CD4-positive, alpha-beta T cell treated with Interleukin-1 beta for 1 hour (primary cell): ENCODE measurements around the gene CAMK2B.

Source experiments
- DNase-seq, 2 donors: peaks; one replicate each; pipeline ENCODE4 v3.0.0-alpha.2; 2020 to 2022

CAMK2B gene

DNA sequence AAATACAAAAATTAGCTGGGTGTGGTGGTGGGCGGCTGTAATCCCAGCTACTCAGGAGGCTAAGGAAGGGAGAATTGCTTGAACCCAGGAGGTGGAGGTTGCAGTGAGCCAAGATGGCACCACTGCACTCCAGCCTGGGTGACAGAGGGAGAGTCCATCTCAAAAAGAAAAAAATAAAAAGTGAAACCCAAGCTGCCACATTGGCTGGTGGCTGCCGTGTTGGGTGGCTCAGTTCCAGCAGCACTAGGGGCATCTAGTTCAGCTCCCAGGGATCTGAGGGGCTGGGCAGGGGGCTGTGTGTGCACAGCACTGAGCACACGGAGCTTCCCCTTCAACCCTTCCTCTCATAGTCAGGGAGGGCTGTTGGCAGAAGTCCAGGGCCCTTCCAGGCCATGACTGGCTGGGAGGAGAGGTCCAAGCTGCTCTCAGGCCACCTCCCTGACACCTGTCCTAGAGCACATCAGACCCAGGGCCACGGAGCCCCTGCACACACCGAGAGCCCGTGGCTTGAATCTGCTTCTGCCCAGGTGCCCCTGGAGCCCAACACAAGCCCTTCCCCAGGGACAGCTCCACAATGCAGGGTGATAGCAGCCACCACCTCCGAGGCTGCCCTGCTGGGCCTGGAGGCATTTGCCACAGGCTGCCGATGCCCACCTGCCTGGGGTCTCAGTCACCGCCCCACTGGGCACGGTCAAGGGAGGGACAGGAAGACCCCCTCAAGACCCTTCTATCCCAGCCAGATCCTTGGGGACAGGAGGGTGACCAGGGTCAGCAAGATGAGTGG is 77.3 kb downstream of the CAMK2B start:
- DNase-seq = no peak

DNA sequence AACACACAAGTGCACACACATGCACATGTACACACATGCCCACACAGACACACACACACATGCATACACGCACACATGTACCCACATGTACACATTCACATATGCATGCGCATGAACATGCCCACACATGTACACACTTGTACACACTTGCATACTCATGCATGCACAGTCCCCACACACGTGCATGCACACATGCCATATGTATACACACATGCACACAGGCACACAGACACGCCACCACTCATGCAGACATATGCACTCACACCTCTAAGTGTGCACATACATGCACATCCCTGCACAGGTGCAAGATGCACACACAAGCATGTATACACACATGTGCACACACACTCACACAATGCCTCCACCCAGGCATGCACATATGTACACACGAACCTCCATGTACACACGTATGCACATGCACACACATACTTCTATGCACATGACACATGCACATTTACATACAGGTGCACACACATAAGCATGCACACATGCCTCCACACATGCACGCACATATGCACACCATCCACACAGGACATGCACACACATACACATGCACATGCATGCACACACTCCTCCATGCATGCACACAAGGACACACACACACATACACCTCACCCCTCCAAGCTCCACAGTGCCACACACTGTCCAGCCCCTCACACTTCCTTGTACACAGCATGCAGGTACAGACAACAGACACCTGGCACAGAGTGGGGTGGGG is 78.8 kb downstream of the CAMK2B start:
- no peak for DNase-seq

DNA sequence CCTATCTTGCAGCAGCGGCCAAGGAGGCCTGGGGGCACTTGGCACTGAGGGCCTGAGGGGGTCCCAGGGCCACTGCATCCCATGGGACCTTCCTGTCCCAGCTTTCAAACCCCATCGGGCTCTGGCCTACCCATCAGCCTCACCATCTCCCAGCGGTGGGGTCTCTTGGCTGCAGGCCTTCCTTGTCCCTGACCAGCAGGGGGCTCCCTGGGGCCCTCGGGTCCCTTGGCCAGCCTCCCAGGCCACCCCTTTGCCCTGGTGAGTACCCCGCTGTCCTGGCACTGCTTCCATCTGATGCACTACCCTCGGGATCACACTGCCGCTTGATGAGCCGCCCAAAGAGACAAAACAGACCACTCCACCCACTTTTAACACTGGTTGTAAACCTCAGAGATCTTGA is 81.1 kb downstream of the CAMK2B start:
- DNase-seq = peak in 1 of 2 donors; percentile 15

DNA sequence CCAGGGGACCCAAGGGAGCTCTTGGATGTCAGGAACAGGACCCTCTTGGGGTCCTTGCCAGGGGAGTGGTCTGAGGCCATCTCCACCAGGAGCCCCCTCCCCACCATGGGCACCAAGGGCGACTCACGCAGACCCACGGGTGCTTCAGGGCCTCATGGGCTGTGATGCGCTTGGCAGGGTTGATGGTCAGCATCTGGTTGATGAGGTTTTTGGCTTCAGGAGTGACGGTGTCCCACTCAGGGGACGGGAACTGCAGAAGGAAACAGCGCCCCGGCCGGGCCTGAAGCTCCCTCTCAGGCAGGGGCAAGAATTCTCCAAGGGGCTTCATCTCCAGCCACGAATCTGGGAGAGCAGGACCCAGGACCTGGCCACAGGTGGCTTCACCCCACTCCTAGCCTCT is 83.3 kb downstream of the CAMK2B start:
- DNase-seq = no peak

DNA sequence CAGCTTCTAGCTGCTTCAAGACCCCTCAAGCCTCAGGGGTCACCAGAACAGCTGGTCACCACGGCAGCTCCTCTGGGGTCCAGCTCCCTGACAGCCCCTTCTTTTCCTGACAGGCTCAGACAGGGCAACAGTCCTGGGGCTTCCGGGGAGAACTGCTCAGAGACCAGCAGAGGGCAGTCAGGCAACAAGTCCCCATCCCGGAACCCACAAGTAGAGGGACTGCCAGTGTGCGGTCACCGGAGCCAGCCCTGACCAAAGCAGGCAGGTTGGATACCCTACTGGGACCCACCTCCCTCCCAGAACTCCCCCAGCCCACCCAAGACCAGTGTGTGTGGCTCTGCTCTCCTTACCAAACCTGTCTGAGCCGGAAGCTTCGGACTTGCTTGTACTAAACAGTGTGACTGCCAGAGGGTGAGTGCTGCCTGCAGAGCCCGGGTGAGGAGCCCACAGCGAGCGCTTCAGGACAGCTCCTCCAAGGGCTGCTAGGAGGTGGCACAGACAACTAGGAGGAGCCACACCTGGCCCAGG is 84.3 kb downstream of the CAMK2B start:
- peak; percentile 62 for DNase-seq

DNA sequence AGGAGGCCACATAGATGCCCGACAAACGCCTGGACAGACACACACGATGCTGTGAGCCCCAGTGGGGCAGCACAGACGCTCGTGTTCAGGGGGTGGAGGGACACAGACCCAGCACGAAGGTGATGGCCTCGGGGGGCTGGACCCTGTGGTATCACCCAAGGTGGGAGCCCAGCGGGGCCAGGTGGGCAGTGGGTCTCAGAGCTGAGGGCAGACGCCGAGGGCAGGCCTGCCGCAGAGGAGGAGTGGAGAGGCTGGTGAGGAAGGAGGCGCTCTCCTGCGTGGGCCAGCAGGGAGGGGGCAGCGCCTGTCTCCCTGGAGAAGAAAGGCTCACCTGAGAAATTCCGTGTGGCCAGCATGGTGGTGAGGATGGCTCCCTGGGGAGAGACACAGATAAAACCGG is 85.0 kb downstream of the CAMK2B start:
- DNase-seq = no peak

DNA sequence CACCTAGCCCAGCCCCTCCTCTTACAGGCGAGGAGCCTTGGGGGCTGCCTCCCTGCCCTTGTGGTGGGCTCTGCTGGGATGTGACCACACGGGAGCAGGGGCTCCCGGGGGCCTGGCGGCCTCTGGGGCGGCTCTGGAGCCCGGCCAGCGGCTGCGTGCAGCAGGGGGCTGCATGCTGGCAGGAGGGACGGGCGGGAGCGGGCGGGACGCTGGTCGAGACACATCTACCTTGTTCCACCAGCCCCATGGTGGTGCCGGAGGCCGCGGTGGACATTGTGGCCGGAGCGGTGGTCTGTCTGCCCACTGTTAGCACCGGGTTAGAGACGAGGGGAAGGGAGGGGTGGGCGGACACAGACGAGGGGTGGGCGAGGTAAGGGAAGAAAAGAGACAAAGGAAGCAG is 86.0 kb downstream of the CAMK2B start:
- DNase-seq = no peak

DNA sequence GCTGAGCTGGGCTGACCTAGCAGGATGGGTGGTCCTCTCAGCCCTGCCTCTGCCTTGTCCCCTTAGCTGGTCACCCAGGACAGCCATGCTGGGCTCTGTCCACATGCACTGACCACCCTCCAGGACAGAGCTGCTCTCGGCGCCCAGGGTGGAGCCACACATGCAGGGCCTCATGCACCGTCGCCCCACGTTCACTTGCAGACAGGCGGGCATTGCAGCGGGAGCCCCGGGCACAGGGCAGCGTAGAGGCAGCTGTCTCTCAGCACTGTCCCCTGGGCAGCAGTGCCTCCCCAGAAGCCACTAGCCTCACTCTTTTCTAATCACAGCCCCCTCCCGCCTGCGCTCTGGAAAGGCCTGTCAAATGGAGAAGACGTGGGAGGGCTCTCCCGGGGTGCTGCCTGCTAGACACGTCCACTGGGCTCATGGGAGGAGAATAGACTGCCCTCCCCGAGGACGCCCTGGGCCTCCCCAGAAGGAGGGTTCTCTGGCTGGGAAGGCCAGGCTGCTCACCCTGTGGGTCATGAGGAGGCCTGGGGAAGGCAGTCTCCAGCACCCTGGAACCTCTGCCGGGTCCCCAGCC is 87.2 kb downstream of the CAMK2B start:
- DNase-seq = no peak

DNA sequence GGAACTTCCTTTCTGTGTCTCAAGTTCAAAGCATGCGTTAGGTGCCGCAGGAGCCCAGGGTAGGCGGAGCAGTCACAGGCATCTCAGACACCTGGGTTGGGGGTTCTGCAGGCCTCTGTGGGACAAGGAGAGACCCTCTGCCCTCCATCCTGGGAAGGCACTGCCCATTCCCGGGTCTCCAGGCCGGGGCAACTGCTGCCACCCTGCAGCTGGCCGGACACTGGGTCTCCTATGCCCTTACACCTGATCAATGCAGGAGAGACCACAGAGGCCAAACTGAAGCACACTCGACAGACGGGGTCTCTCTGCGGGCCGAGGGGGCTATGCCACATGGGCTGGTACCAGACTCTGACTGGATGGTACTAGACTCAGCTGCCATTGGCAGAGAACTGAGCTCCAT is 87.7 kb downstream of the CAMK2B start:
- no peak for DNase-seq

DNA sequence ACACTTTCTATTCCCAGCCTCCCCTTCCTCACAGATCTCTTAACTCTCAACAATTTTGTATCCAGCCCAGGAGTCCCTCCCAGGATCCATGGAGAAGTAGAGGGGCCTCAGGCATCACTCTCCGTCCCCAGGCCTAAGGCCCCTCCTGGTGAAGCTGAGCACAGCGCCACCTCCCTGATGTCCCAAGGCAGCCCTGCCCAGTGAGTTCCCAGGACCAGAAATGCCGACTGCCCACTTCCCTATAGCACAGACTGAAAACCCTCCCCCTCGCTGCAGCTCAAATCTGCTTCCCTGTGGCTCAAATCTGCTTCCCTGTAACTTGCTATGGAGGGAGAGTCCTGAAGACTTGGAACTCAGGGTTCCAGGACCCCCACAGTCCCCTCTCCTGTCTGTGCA is 89.1 kb downstream of the CAMK2B start:
- DNase-seq = no peak

DNA sequence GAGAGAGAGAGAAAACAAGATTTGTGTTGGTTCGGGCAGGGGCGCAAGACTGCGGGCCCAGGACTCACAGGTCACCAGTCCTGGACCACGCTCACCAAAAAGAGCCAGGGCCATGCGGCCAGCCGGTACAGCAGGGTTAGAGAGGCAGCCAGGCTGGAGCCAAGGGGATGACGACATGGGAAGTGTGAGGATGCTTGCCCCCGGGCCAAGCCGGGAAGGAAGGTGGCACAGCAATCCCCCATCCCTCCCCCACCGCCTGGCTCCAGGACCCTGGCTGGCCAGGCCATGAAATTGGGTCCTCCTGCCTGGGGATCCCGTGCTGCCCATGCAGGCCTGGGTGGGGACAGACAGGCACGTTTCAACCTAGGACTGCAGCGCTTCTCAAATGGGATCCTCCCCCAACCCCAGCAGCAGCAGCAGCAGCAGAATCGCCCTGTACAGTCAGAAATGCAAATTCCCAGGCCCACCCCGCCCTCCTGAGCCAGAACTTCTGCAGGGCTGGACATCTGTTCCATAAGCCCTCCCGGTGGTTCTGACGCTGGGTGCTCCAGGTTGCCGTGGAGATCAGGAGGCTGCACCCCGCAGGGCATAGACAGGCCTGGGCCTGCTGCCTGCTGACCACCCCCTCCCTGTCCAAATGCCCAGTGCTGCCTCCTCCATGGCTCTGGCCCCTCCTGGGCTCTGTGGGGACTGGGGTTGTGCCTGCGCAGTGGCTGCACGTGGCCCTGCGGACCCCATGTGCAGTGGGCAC is 89.6 kb downstream of the CAMK2B start:
- no peak for DNase-seq

DNA sequence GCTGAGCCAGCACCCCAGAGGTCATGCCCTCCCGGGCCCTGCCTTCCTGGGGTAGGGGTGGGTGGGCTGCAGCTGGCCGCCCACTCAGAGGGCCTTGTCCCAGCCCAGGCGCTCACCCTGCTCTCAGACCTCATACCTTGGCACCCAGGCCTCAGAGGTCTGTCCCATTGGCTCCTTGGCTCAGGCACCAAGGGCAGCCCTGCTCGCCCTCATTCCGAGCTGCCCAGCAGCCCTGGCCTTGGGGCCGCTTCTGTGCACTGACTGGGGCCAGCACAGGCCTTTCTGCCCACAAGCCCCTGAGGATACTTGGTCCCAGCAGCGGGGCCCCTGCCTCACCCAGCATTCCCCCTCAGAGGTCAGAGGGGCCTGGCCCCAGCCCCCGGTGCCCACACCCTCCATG is 90.3 kb downstream of the CAMK2B start:
- DNase-seq = no peak

DNA sequence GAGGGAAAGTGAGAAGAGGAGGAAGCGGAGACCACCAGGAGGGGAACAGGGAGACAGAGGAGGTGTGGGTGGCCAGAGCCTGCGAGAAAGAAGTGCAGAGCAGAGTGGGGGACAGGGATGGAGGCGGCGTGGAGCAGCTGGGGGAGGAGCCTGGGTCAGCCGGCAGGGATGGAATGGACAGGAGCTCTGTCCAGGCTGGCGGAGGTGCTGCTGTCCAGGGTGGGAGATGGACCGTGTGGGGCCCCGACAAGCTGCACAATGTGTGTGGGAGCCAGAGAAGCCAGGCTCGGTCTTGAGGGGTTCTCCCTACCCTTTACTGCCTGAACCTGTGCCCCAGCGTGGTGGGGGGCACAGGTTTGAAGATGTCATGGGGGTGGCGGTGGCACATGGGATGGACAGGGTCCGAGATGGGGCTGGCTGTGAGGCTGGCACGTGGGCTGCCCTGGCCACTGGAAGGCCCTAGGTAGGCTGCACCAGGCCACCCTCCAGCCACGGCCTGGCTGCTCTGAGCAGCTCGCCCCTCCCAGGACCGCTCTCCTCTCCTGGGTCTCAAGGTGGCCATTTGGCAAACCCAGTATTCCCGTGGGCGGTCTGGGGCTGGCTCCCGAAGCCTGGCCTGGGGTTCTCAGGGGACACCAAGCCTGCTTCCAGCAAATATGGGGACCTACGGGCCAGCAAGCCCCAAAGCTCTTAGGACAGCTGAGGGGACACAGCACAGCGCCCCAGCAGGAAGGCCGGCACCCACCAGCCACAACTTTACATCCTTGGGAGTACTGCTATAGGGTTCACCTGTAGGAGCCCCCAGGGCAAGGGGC is 92.3 kb downstream of the CAMK2B start:
- DNase-seq = no peak

DNA sequence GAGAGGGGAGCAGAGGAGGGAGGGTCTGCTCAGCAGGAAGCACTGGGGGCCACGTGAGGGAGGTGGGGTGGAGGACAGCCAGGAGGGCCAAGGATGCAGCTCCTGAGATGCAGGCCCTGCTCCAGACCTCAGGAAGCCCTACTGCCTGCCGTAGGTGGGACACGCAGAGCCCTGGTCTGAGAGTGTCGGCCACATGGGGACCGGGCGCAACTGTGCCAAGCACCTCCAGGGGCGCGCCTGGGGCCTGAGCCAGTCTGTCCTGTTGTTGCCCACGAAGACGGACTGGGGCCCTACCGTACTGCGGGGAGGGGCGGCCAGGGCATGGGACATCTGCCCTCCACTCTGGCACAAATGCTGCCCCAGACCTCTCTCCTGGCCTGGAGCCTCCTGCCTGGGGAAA is 93.0 kb downstream of the CAMK2B start:
- DNase-seq = no peak

DNA sequence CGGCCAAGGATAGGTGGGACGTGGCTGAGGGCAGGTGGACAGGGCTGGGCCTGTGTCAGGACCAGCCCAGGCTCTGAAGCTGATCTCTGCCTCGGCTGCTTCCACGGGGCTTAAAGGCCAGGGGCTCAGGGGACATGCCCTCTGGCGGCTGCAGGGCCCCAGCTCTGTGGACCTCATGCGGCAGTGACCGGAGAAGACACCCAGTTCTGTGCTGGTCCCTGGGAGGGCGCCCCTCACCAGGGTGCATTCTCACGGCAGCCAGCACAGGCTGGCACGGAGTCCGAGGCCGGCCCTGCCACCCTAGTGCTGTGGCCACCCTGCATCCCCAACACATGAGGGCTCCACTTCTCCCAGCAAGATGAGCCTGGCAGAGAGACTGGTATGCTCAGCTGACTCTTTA is 94.3 kb downstream of the CAMK2B start:
- no peak for DNase-seq

DNA sequence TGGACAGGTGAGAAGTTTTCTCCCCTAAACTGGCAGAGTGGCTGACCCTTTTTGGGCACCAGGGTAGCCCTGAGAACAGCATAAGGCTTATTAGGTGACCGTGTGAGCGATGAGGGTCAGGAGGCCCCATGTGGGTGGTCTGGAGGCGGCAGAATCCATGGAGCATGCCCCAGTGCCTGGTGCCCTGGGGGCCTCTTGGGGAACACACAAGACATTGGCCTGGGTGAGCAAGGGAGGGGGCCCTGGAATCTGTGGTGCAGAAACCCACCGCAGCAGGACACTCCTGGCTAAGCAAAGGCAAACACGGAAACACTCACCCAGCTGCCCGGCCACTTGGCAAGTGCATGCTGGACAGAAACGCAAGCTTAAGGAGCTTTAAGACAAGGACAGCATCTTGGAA is 95.1 kb downstream of the CAMK2B start:
- no peak for DNase-seq

DNA sequence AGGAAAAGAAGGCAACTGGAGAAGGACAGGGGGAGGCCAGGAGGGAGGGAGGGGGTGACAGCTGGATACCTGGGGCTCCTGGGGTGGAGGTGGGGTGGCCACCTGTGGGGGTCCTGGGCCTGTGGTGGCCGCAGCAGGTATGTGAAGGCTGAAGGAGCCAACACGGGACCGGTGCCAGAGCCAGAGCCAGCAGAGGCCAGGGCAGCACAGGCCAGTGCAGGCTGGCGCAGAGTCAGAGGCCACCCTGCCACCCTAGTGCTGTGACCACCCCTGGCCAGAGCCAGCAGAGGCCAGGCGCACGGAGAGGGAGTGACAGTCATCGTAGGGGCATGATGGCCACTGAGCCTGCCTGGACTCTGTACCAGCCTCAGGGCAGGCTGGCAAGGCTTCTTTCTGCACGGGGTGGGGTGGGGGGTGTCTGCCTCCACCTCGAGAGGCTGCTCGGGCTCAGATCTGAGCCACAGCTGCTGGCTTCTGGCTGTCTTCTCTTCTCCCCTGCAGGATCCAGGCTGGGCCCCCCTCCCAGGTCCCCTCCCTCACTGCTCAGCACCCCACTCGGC is 95.8 kb downstream of the CAMK2B start:
- no peak for DNase-seq

DNA sequence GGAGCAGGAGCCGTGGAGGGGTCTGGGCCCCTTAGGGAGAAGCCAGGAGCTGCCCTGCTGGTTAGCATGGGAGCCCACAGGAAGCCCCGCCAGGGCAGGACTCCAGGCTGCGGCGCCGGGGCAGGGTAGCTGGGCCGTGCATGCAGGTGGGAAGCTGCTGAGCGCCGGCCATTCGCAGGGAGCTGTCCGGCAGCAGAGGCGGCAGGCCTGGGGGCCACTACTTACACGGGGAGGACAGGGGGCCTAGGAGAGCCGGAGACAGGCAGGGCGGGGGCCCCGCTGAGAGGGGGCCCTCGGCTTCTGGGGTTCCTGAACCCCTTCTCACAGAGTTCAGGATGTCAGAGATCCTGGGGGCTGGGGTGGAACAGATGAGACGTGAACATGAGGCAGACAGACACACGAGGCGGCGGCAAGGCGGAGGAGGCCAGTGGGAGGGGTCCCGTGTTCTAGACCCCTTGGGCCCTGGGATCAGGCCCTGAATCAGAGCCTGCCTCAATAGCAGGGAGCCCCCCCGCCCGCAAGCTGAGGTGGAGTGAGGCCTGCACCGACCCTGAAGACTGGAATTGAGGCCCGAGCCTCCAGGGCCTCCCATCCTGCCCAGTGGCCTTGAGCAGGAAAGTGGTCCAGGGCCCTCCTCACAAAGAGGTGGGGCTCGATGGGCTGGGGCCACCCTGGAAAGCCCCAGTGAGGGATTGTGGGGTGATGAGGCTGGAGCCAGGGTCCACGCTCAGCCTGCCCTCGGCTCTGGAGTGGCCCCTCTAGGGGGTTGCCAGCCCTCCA is 96.6 kb downstream of the CAMK2B start:
- no peak for DNase-seq

DNA sequence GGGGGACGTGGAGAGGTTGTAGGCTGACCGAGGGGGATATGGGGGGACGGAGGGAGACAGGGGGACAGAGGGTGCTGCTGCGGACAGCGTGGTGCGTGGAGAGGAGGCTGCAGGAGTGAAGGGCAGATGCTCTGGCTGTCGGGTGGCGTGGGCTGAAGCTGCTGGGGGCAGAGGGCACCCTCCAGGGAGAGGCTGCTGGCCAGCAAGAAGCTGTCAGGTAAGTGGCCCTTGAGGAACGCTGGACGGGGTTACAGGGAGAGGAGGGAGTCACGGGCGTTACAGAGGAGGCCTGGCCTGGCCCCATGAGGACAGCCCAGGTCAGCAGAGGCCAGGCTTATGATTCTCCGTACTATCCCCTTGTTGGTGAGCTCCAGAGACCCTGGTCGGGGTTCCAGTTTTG is 97.5 kb downstream of the CAMK2B start:
- no peak for DNase-seq

DNA sequence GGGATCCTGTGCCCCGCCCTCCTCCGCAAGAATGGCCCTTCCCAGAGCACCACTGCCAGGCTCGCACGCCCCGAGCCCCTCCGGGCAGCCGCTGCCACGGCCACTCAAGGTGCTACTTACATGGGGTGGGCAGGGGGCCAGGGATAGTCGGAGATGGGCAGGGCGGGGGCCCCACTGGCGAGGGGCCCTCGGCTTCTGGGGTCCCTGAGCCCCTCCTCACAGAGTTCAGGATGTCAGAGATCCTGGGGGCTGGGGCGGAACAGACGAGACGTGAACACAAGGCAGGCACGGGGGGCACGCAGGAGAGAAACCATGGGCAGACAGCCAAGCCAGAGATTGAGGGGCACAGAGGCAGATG is 99.0 kb downstream of the CAMK2B start:
- no peak for DNase-seq
